Heart left ventricle (tissue), 16 donors: ENCODE data around the gene MAPK10. TPM values are rescaled to one million over a fixed set of nuclear protein-coding genes. Genes with fewer than 3 reads are reported as not detected.

Experiments used
- ATAC-seq, 4 donors: fragments of 200-7000 bp; cut with Tn5 transposase; one replicate each; pipeline ENCODE4 v1.9.1; 2020 to 2022; ENCODE audit warnings: moderate library complexity in 4 of 4, mild to moderate bottlenecking in 3 of 4, moderate number of reproducible peaks in 1 of 4
- DNase-seq, 5 donors: peaks; one replicate each; pipeline ENCODE4 v3.0.0-alpha.2; 2020
- H3K27ac ChIP-seq, 12 donors: fragments of 200-600 bp; sonication (generic) in 4 of 12; one replicate each; pipeline versions ENCODE4 v1.5.0 to v1.8.0; 2016 to 2022; ENCODE audit warnings: mild to moderate bottlenecking in 2 of 12
- H3K27me3 ChIP-seq, 9 donors: fragments of 200-600 bp; sonication (generic) in 2 of 9; one replicate each; pipeline versions ENCODE4 v1.5.1 to v1.8.0; 2016 to 2022; ENCODE audit warnings: mild to moderate bottlenecking in 3 of 9
- H3K36me3 ChIP-seq, 9 donors: fragments of 200-600 bp; sonication (generic) in 2 of 9; one replicate each; pipeline versions ENCODE4 v1.5.0 to v1.8.0; 2018 to 2022; ENCODE audit warnings: mild to moderate bottlenecking in 2 of 9
- H3K4me1 ChIP-seq, 12 donors: fragments of 200-600 bp; sonication (generic) in 4 of 12; one replicate each; pipeline versions ENCODE4 v1.5.0 to v1.8.0; 2016 to 2022; ENCODE audit warnings: mild to moderate bottlenecking in 3 of 12
- H3K4me3 ChIP-seq, 12 donors: fragments of 200-600 bp; sonication (generic) in 4 of 12; one replicate each; pipeline versions ENCODE4 v1.5.0 to v1.8.0; 2017 to 2022; ENCODE audit warnings: mild to moderate bottlenecking in 9 of 12, moderate library complexity in 4 of 12
- H3K9me3 ChIP-seq, 12 donors: fragments of 200-600 bp; sonication (generic) in 4 of 12; one replicate each; pipeline versions ENCODE4 v1.5.0 to v1.8.0; 2016 to 2022; ENCODE audit warnings: mild to moderate bottlenecking in 1 of 12
- CTCF ChIP-seq, 12 donors: fragments of 200-600 bp; sonication (generic) in 4 of 12; IDR thresholded peaks; one replicate each; pipeline versions ENCODE4 v1.5.0 to v1.8.0; 2018 to 2022; ENCODE audit warnings: antibody characterized with exemption in 12 of 12, mild to moderate bottlenecking in 5 of 12
- POLR2A ChIP-seq, 2 donors: fragments of 450-650 bp; IDR thresholded peaks; one replicate each; pipeline ENCODE4 v1.6.1; 2017; ENCODE audit warnings: antibody characterized with exemption in 2 of 2, mild to moderate bottlenecking in 2 of 2, moderate library complexity in 2 of 2
- WGBS, 4 donors: extraction: QIAGEN DNeasy Blood & Tissue Kit in 2 of 4; methylation state at CpG; one replicate each; pipeline versions ENCODE4 v1.1.5 to v1.1.7; 2013 to 2018; 5-methylcytosine and 5-hydroxymethylcytosine counted together
- intact Hi-C, 10 donors: fragments of 100-400 bp; cut with DNase I; formaldehyde crosslinking; loops; one replicate each; pipeline versions ENCODE4 v1.11.1 to v1.14.2; 2022
- polyA plus RNA-seq, 2 donors: library from polyadenylated mRNA; stranded (reverse); fragments of 200-250 nt; gene quantifications; one replicate each; pipeline ENCODE4 v1.2.3, GENCODE V29; 2013
- total RNA-seq, 9 donors: library from RNA; depleted of rRNA in 2 of 9; stranded (reverse); fragments of >200 nt in 2 of 9; fragmentation: NEBNext Ultra II Directional in 3 of 9; extraction: Animal tissue kit (Norgen Biotek cat#: 25700) in 3 of 9; gene quantifications; one replicate each; pipeline versions ENCODE4 v1.1.0 to v1.2.4, GENCODE V29; 2016 to 2023
- donor health status: ischemic (EF 13 %, LVEDD 7.1; RV severe dilation, severe dysfunction).
- donor health status: healthy with polysubstance abuse.
- donor health status: DM: no; HTN: yes; CAD: no.
- donor health status: DM: no; HTN: no; CAD: no.
- donor health status: ischemic (EF 25% LVEDD 6.9; RV normal size, moderate dysfunction).
- donor health status: ischemic (EF 25% LVEDD 5.7; RV mildly dilated, moderate dysfunction).
- donor health status: healthy.
- donor health status: DM: yes; HTN: yes; CAD: no.
- donor health status: ischemic (EF 35%, LVEDD 5.7; RV mildly dilated, moderate dysfunction).
- donor health status: nonischemic (EF 11% LVEDD 7.7; RV severe dilation, severe dysfunction).
- donor health status: DM: yes; HTN: yes; CAD: no.
- donor health status: PGD.
- donor health status: ischemic (EF 29% LVEDD 5.4; RV normal size, mild dysfunction).
- donor health status: nonischemic (EF 23%, LVEDD 6.1; RV moderate dilation, normal function).

The MAPK10 gene
- total and polyA plus RNA-seq, 11 donors: 0.87 to 14.1 (median 2.7) TPM

- Histone ChIP-seq H3K4me1 (no peaks in the 10 kb centered on the region), H3K27me3 (no peaks in the 10 kb centered on the region), H3K36me3 (no peaks in the 10 kb centered on the region), H3K9me3 (no peaks in the 10 kb centered on the region), H3K27ac (no peak overlapping the region), H3K4me3 (no peak overlapping the region)
- intact Hi-C loops: no loop called here
- TF ChIP-seq CTCF (IDR thresholded peaks at IDR 0.05): no peak
- no peak for TF ChIP-seq POLR2A (IDR thresholded peaks at IDR 0.05)
- DNase-seq: no peak
- WGBS, 4 donors: 66 to 83% (median 74%) methylated on average over 7 of the region's 7 CpGs
- ATAC-seq: no peak
Measured at GRCh38 chr4:86100539-86101215, 259.2 kb downstream of the MAPK10 start.

- DNase-seq (no peak), ATAC-seq (no peak)
- TF ChIP-seq POLR2A (IDR thresholded peaks at IDR 0.05) (no peak), CTCF (IDR thresholded peaks at IDR 0.05) (no peak)
- Histone ChIP-seq H3K27ac (no peak overlapping the region), H3K9me3 (no peaks in the 10 kb centered on the region), H3K27me3 (no peaks in the 10 kb centered on the region), H3K4me1 (no peaks in the 10 kb centered on the region), H3K4me3 (no peak overlapping the region), H3K36me3 (no peaks in the 10 kb centered on the region)
- WGBS, 4 donors: 83 to 90% (median 89%) methylated on average over 3 of the region's 3 CpGs
- intact Hi-C loops: no loop called here
Measured at GRCh38 chr4:86099348-86099747, 260.5 kb downstream of the MAPK10 start.

GRCh38 chr4:86098691-86099090, 261.2 kb downstream of the MAPK10 start:
- Histone ChIP-seq H3K9me3 (no peaks in the 10 kb centered on the region), H3K36me3 (no peaks in the 10 kb centered on the region), H3K27ac (no peak overlapping the region), H3K4me1 (no peaks in the 10 kb centered on the region), H3K4me3 (no peak overlapping the region), H3K27me3 (no peaks in the 10 kb centered on the region)
- intact Hi-C loops: no loop called here
- no peak for DNase-seq
- TF ChIP-seq POLR2A (IDR thresholded peaks at IDR 0.05) (no peak), CTCF (IDR thresholded peaks at IDR 0.05) (no peak)
- WGBS, 4 donors: 51 to 83% (median 75%) methylated on average over 3 of the region's 3 CpGs
- no peak for ATAC-seq

- no peak overlapping the region for H3K4me3 ChIP-seq
- TF ChIP-seq CTCF (IDR thresholded peaks at IDR 0.05): no peak
- TF ChIP-seq POLR2A (IDR thresholded peaks at IDR 0.05): no peak
- no peaks in the 10 kb centered on the region for H3K27me3 ChIP-seq
- H3K4me1 ChIP-seq: no peaks in the 10 kb centered on the region
- WGBS, 4 donors: 95 to 98% (median 97%) methylated on average over 2 of the region's 2 CpGs
- no peaks in the 10 kb centered on the region for H3K9me3 ChIP-seq
- no peaks in the 10 kb centered on the region for H3K36me3 ChIP-seq
- ATAC-seq (no peak), DNase-seq (no peak)
- no peak overlapping the region for H3K27ac ChIP-seq
- intact Hi-C loops: no loop called here
Measured at GRCh38 chr4:86096373-86096772, 263.5 kb downstream of the MAPK10 start.
